ENCODE measurements around the gene ADAMTS2. TPM values are rescaled to one million over a fixed set of nuclear protein-coding genes. Genes with fewer than 3 reads are reported as not detected.

ADAMTS2 gene
- total RNA-seq, 1 experiment from 2014 or later, result not detected

- no peak for TF ChIP-seq CTCF (IDR thresholded peaks at IDR 0.05; ENCODE audit: unreplicated experiment)
- no TSS peak for BruUV-seq (replicated peaks)
Observed at GRCh38 chr5:179127136-179128040, 217.9 kb downstream of the ADAMTS2 start.

GRCh38 chr5:179126506-179126991 lies 218.7 kb downstream of the ADAMTS2 start:
- no peak overlapping the region for H3K27ac Mint-ChIP-seq (ENCODE audit: unreplicated experiment)
- CTCF ChIA-PET, result no interaction called here
- H3K4me1 Mint-ChIP-seq (ENCODE audit: low read depth, unreplicated experiment), result no peaks in the 10 kb centered on the region
- TF ChIP-seq CTCF (IDR thresholded peaks at IDR 0.05; ENCODE audit: unreplicated experiment), result no peak
- DNase-seq, result no peak
- H3K4me3 Mint-ChIP-seq (ENCODE audit: low read depth, unreplicated experiment), result no peak overlapping the region
- H3K27me3 Mint-ChIP-seq (ENCODE audit: unreplicated experiment), result no peaks in the 10 kb centered on the region
- H3K9me3 Mint-ChIP-seq (ENCODE audit: low read depth, unreplicated experiment), result peaks cover 2% of the 10 kb centered on the region
- no peaks in the 10 kb centered on the region for H3K36me3 Mint-ChIP-seq (ENCODE audit: insufficient read depth, unreplicated experiment)
- BruUV-seq (replicated peaks), result no TSS peak
- intact Hi-C loops (cut with micrococcal nuclease; ENCODE audit: unreplicated experiment), result no loop called here

More at GRCh38 chr5:179127136-179128040, 217.9 kb downstream of the ADAMTS2 start:
- no peaks in the 10 kb centered on the region for H3K27me3 Mint-ChIP-seq (ENCODE audit: unreplicated experiment)
- CTCF ChIA-PET, result interaction anchor here (0.7 kb wide), 1 partner anchor 11 kb away, joined by 3 read pairs; no protein-coding TSS in a partner anchor
- H3K9me3 Mint-ChIP-seq (ENCODE audit: low read depth, unreplicated experiment), result peaks cover 2% of the 10 kb centered on the region
- no peak for DNase-seq
- H3K36me3 Mint-ChIP-seq (ENCODE audit: insufficient read depth, unreplicated experiment), result no peaks in the 10 kb centered on the region
- H3K4me1 Mint-ChIP-seq (ENCODE audit: low read depth, unreplicated experiment), result no peaks in the 10 kb centered on the region
- intact Hi-C loops (cut with micrococcal nuclease; ENCODE audit: unreplicated experiment), result no loop called here
- no peak overlapping the region for H3K4me3 Mint-ChIP-seq (ENCODE audit: low read depth, unreplicated experiment)
- H3K27ac Mint-ChIP-seq (ENCODE audit: unreplicated experiment), result no peak overlapping the region

GRCh38 chr5:179125789-179126505 lies 219.3 kb downstream of the ADAMTS2 start:
- BruUV-seq (replicated peaks), result no TSS peak
- no peak for DNase-seq
- peaks cover 4% of the 10 kb centered on the region for H3K9me3 Mint-ChIP-seq (ENCODE audit: low read depth, unreplicated experiment)
- TF ChIP-seq CTCF (IDR thresholded peaks at IDR 0.05; ENCODE audit: unreplicated experiment), result no peak
- H3K27me3 Mint-ChIP-seq (ENCODE audit: unreplicated experiment), result no peaks in the 10 kb centered on the region
- H3K4me3 Mint-ChIP-seq (ENCODE audit: low read depth, unreplicated experiment), result no peak overlapping the region
- intact Hi-C loops (cut with micrococcal nuclease; ENCODE audit: unreplicated experiment), result no loop called here
- no peaks in the 10 kb centered on the region for H3K36me3 Mint-ChIP-seq (ENCODE audit: insufficient read depth, unreplicated experiment)
- no peak overlapping the region for H3K27ac Mint-ChIP-seq (ENCODE audit: unreplicated experiment)
- no peaks in the 10 kb centered on the region for H3K4me1 Mint-ChIP-seq (ENCODE audit: low read depth, unreplicated experiment)
- CTCF ChIA-PET, result interaction anchor here (0.6 kb wide), 1 partner anchor 114 kb away, joined by 3 read pairs; no protein-coding TSS in a partner anchor

GRCh38 chr5:179124853-179125788 lies 220.1 kb downstream of the ADAMTS2 start:
- TF ChIP-seq CTCF (IDR thresholded peaks at IDR 0.05; ENCODE audit: unreplicated experiment), result no peak
- Mint-ChIP-seq H3K27ac (ENCODE audit: unreplicated experiment) (no peak overlapping the region), H3K4me3 (ENCODE audit: low read depth, unreplicated experiment) (no peak overlapping the region), H3K36me3 (ENCODE audit: insufficient read depth, unreplicated experiment) (no peaks in the 10 kb centered on the region), H3K4me1 (ENCODE audit: low read depth, unreplicated experiment) (no peaks in the 10 kb centered on the region), H3K9me3 (ENCODE audit: low read depth, unreplicated experiment) (peaks cover 6% of the 10 kb centered on the region), H3K27me3 (ENCODE audit: unreplicated experiment) (no peaks in the 10 kb centered on the region)
- CTCF ChIA-PET, result interaction anchor here (0.6 kb wide), 1 partner anchor 115 kb away, joined by 3 read pairs; no protein-coding TSS in a partner anchor
- intact Hi-C loops (cut with micrococcal nuclease; ENCODE audit: unreplicated experiment), result no loop called here
- DNase-seq, result no peak
- no TSS peak for BruUV-seq (replicated peaks)
